Skeletal muscle tissue (tissue), 4 donors: ENCODE measurements around the gene FANCC. TPM values are rescaled to one million over a fixed set of nuclear protein-coding genes. Genes with fewer than 3 reads are reported as not detected.

Experiments
- H3K27ac ChIP-seq: one replicate; pipeline ENCODE4 v1.7.0; 2013; ENCODE audit warnings: mild to moderate bottlenecking, low read depth, low read length, inconsistent platforms
- H3K27me3 ChIP-seq, 3 donors: one replicate each; pipeline ENCODE4 v1.7.0; 2013; ENCODE audit warnings: low read length in 3 of 3; ENCODE audit not compliant: control insufficient read depth in 3 of 3, insufficient read depth in 3 of 3
- H3K36me3 ChIP-seq, 3 donors: one replicate each; pipeline ENCODE4 v1.7.0; 2013; ENCODE audit warnings: low read length in 3 of 3; ENCODE audit not compliant: control insufficient read depth in 3 of 3, insufficient read depth in 3 of 3
- H3K4me1 ChIP-seq, 3 donors: one replicate each; pipeline ENCODE4 v1.7.0; 2013; ENCODE audit warnings: low read length in 3 of 3, mild to moderate bottlenecking in 3 of 3; ENCODE audit not compliant: control insufficient read depth in 3 of 3, insufficient read depth in 3 of 3
- H3K4me3 ChIP-seq, 3 donors: one replicate each; pipeline ENCODE4 v1.7.0; 2013; ENCODE audit warnings: low read length in 3 of 3
- H3K9ac ChIP-seq, 3 donors: one replicate each; pipeline ENCODE4 v1.7.0; 2013; ENCODE audit warnings: low read length in 3 of 3, mild to moderate bottlenecking in 3 of 3, moderate library complexity in 2 of 3, low read depth in 1 of 3
- H3K9me3 ChIP-seq, 3 donors: one replicate each; pipeline ENCODE4 v1.7.0; 2013; ENCODE audit warnings: low read length in 3 of 3; ENCODE audit not compliant: control insufficient read depth in 3 of 3
- total RNA-seq: library from RNA; depleted of rRNA; stranded (reverse); fragments of >200 nt; gene quantifications from one replicate; pipeline ENCODE4 v1.2.3, GENCODE V29; 2014
- donor health status: Osteomylitis.

FANCC gene
- total RNA-seq, 1 donor from 2014 or later = 12.0 TPM

- Histone ChIP-seq H3K9me3 (no peaks in the 10 kb centered on the region), H3K27ac (no peak overlapping the region), H3K4me1 (peaks cover 2 to 6% (median 5%) of the 10 kb centered on the region in 3 donors), H3K4me3 (no peak overlapping the region), H3K27me3 (no peaks in the 10 kb centered on the region), H3K36me3 (no peaks in the 10 kb centered on the region), H3K9ac (no peak overlapping the region)
Observed at GRCh38 chr9:95143591-95144561, 173.6 kb downstream of the FANCC start.

GRCh38 chr9:95142728-95143127 lies 174.8 kb downstream of the FANCC start:
- Histone ChIP-seq H3K4me3 (no peak overlapping the region), H3K27ac (no peak overlapping the region), H3K27me3 (no peaks in the 10 kb centered on the region), H3K36me3 (no peaks in the 10 kb centered on the region), H3K9ac (no peak overlapping the region), H3K4me1 (peaks cover 11 to 14% (median 12%) of the 10 kb centered on the region in 3 donors), H3K9me3 (no peaks in the 10 kb centered on the region)

GRCh38 chr9:95142315-95142714 lies 175.2 kb downstream of the FANCC start:
- Histone ChIP-seq H3K27me3 (no peaks in the 10 kb centered on the region), H3K9me3 (no peaks in the 10 kb centered on the region), H3K27ac (no peak overlapping the region), H3K9ac (no peak overlapping the region), H3K36me3 (no peaks in the 10 kb centered on the region), H3K4me1 (peaks cover 13 to 18% (median 14%) of the 10 kb centered on the region in 3 donors), H3K4me3 (no peak overlapping the region)

- H3K4me1 ChIP-seq = peaks cover 13 to 23% (median 14%) of the 10 kb centered on the region in 3 donors
- H3K27me3 ChIP-seq = no peaks in the 10 kb centered on the region
- H3K9ac ChIP-seq = no peak overlapping the region
- no peaks in the 10 kb centered on the region for H3K9me3 ChIP-seq
- no peak overlapping the region for H3K27ac ChIP-seq
- no peak overlapping the region for H3K4me3 ChIP-seq
- H3K36me3 ChIP-seq = no peaks in the 10 kb centered on the region
Observed at GRCh38 chr9:95140821-95141220, 176.7 kb downstream of the FANCC start.

GRCh38 chr9:95139126-95139525 lies 178.4 kb downstream of the FANCC start:
- peak overlapping the region in 1 of 3 donors; percentile 1 for H3K9ac ChIP-seq
- no peak overlapping the region for H3K4me3 ChIP-seq
- H3K27me3 ChIP-seq = no peaks in the 10 kb centered on the region
- peaks cover 8 to 23% (median 13%) of the 10 kb centered on the region in 3 donors for H3K4me1 ChIP-seq
- no peak overlapping the region for H3K27ac ChIP-seq
- H3K36me3 ChIP-seq = no peaks in the 10 kb centered on the region
- H3K9me3 ChIP-seq = no peaks in the 10 kb centered on the region

GRCh38 chr9:95138474-95138873 lies 179.0 kb downstream of the FANCC start:
- Histone ChIP-seq H3K4me3 (no peak overlapping the region), H3K9me3 (no peaks in the 10 kb centered on the region), H3K4me1 (peaks cover 8 to 23% (median 13%) of the 10 kb centered on the region in 3 donors), H3K9ac (peak overlapping the region in 1 of 3 donors; percentile 28), H3K27me3 (no peaks in the 10 kb centered on the region), H3K36me3 (no peaks in the 10 kb centered on the region), H3K27ac (peak overlapping the region; percentile 38)

- peaks cover 8 to 29% (median 15%) of the 10 kb centered on the region in 3 donors for H3K4me1 ChIP-seq
- H3K27ac ChIP-seq = peak overlapping the region; percentile 38
- H3K9me3 ChIP-seq = no peaks in the 10 kb centered on the region
- no peak overlapping the region for H3K4me3 ChIP-seq
- no peaks in the 10 kb centered on the region for H3K27me3 ChIP-seq
- no peaks in the 10 kb centered on the region for H3K36me3 ChIP-seq
- H3K9ac ChIP-seq = peak overlapping the region in 2 of 3 donors; percentile 28 to 45
Observed at GRCh38 chr9:95137587-95138145, 179.8 kb downstream of the FANCC start.

- Histone ChIP-seq H3K4me1 (peaks cover 8 to 32% (median 23%) of the 10 kb centered on the region in 3 donors), H3K27me3 (no peaks in the 10 kb centered on the region)
Observed at GRCh38 chr9:95135756-95136155, 181.8 kb downstream of the FANCC start.

GRCh38 chr9:95134457-95134881 lies 183.0 kb downstream of the FANCC start:
- H3K4me3 ChIP-seq = no peak overlapping the region
- H3K9ac ChIP-seq = no peak overlapping the region

More at GRCh38 chr9:95135756-95136155, 181.8 kb downstream of the FANCC start:
- Histone ChIP-seq H3K36me3 (no peaks in the 10 kb centered on the region), H3K4me3 (no peak overlapping the region), H3K27ac (no peak overlapping the region), H3K9ac (no peak overlapping the region), H3K9me3 (no peaks in the 10 kb centered on the region)

GRCh38 chr9:95133325-95133705 lies 184.2 kb downstream of the FANCC start:
- Histone ChIP-seq H3K36me3 (no peaks in the 10 kb centered on the region), H3K27me3 (no peaks in the 10 kb centered on the region), H3K27ac (no peak overlapping the region), H3K9me3 (no peaks in the 10 kb centered on the region), H3K9ac (no peak overlapping the region), H3K4me1 (peaks cover 6 to 24% (median 19%) of the 10 kb centered on the region in 3 donors), H3K4me3 (no peak overlapping the region)

More at GRCh38 chr9:95134457-95134881, 183.0 kb downstream of the FANCC start:
- Histone ChIP-seq H3K27me3 (no peaks in the 10 kb centered on the region), H3K36me3 (no peaks in the 10 kb centered on the region), H3K27ac (no peak overlapping the region), H3K9me3 (no peaks in the 10 kb centered on the region), H3K4me1 (peaks cover 8 to 31% (median 23%) of the 10 kb centered on the region in 3 donors)
